ENCODE results near the gene NT5E. TPM values are rescaled to one million over a fixed set of nuclear protein-coding genes. Genes with fewer than 3 reads are reported as not detected.

NT5E gene
- total RNA-seq, 4 donors from 2014 or later, result 18.7 to 26.1 (median 23.2) TPM

- no peak overlapping the region for H3K4me3 ChIP-seq
- no peaks in the 10 kb centered on the region for H3K9me3 ChIP-seq
- peaks cover 0 to 9% of the 10 kb centered on the region in 2 donors for H3K36me3 ChIP-seq
- H3K4me1 ChIP-seq, result peaks cover 0 to 19% (median 0%) of the 10 kb centered on the region in 3 donors
- no peak for TF ChIP-seq CTCF (IDR thresholded peaks at IDR 0.05)
- TF ChIP-seq POLR2A (IDR thresholded peaks at IDR 0.05), result no peak
- TF ChIP-seq POLR2AphosphoS5 (IDR thresholded peaks at IDR 0.05), result no peak
- no peak for TF ChIP-seq EP300 (IDR thresholded peaks at IDR 0.05)
- no peak overlapping the region for H3K27ac ChIP-seq
- ATAC-seq, result no peak
- no peaks in the 10 kb centered on the region for H3K27me3 ChIP-seq
Observed at GRCh38 chr6:85468326-85468725, 18.4 kb downstream of the NT5E start.

DNA sequence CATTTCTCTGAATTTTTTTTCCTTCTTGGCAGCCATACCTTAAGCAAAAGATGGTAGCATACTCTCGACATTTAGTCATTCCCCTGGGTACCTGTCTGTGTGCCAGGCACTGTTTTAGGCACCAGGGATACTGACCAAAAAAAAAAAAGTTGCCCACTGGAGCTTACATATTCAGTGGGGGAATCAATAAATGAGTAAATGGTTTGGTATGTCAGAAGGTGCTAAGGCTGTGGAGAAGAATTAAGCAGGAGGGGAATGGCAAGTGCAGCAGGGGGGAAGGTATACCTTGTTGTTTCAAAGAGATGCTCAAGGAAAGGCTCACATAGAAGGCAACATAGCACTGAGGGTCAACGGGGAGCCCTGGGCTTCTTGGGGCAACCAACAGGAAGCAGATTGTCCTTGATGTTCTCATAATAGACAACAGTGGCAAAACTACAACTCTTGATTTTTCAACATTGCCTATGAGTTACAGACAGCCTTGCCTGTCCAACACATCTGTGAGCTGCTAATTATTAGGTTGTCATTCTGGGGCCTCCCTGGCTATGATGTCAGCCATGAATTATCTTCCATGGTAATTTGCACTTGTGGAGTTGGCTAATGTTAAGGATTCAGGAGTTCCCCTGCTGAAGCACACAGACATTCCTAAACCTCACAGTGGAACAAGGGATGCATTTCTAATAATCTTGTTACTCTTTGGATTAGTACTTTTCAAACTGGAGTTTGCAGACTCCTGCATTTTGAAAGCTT, 19.6 kb downstream of the NT5E start:
- peaks cover 0 to 14% (median 0%) of the 10 kb centered on the region in 3 donors for H3K4me1 ChIP-seq
- H3K4me3 ChIP-seq, result no peak overlapping the region
- H3K9me3 ChIP-seq, result no peaks in the 10 kb centered on the region
- no peak overlapping the region for H3K27ac ChIP-seq
- WGBS, 2 donors (ENCODE audit: low coverage in 1 of 2), result 50 to 70% methylated on average over 2 of the region's 2 CpGs
- H3K27me3 ChIP-seq, result no peaks in the 10 kb centered on the region
- ATAC-seq, result no peak
- TF ChIP-seq CTCF (IDR thresholded peaks at IDR 0.05) (no peak), EP300 (IDR thresholded peaks at IDR 0.05) (no peak), POLR2A (IDR thresholded peaks at IDR 0.05) (no peak), POLR2AphosphoS5 (IDR thresholded peaks at IDR 0.05) (no peak)
- H3K36me3 ChIP-seq, result peaks cover 0 to 9% of the 10 kb centered on the region in 2 donors

DNA sequence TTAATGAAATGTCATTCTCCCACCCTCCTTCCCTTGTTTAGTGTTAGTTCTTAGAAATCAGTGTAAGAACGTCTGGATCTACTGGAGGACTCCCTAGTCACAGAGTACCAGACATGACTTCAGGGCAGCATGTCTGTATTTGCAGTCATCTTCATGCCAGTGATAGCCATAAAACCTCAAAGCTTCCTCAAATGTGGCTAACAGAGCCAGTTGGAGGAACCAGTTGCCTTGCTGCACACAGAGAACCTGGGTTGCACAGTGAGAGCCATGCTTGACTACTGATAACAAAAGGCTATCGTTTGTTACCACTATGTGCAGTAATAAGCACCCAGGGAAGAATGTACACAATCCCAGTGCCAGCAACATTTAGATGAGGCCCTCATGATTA, 20.1 kb downstream of the NT5E start:
- H3K4me3 ChIP-seq, result no peak overlapping the region
- no peaks in the 10 kb centered on the region for H3K27me3 ChIP-seq
- no peak for ATAC-seq
- TF ChIP-seq POLR2A (IDR thresholded peaks at IDR 0.05), result no peak
- TF ChIP-seq CTCF (IDR thresholded peaks at IDR 0.05), result no peak
- no peak for TF ChIP-seq POLR2AphosphoS5 (IDR thresholded peaks at IDR 0.05)
- no peak for TF ChIP-seq EP300 (IDR thresholded peaks at IDR 0.05)
- 41% methylated on average over 2 of the region's 2 CpGs; no CpG with 5 or more reads in 1 of the 2 donors for WGBS, 2 donors (ENCODE audit: low coverage in 1 of 2)
- no peaks in the 10 kb centered on the region for H3K9me3 ChIP-seq
- peaks cover 0 to 8% (median 0%) of the 10 kb centered on the region in 3 donors for H3K4me1 ChIP-seq
- H3K36me3 ChIP-seq, result peaks cover 0 to 9% of the 10 kb centered on the region in 2 donors
- H3K27ac ChIP-seq, result no peak overlapping the region

- H3K27me3 ChIP-seq, result no peaks in the 10 kb centered on the region
- no peak for ATAC-seq
- TF ChIP-seq EP300 (IDR thresholded peaks at IDR 0.05) (no peak), CTCF (IDR thresholded peaks at IDR 0.05) (no peak), POLR2AphosphoS5 (IDR thresholded peaks at IDR 0.05) (no peak), POLR2A (IDR thresholded peaks at IDR 0.05) (no peak)
- no peak overlapping the region for H3K4me3 ChIP-seq
- H3K9me3 ChIP-seq, result peaks cover 0 to 9% (median 0%) of the 10 kb centered on the region in 3 donors
- no peak overlapping the region for H3K27ac ChIP-seq
- H3K4me1 ChIP-seq, result no peaks in the 10 kb centered on the region
- WGBS, 2 donors (ENCODE audit: low coverage in 1 of 2), result 53% methylated on average over 1 of the region's 1 CpG; no CpG with 5 or more reads in 1 of the 2 donors
- H3K36me3 ChIP-seq, result peaks cover 0 to 6% of the 10 kb centered on the region in 2 donors
Observed at GRCh38 chr6:85472744-85473143, 22.9 kb downstream of the NT5E start.

GRCh38 chr6:85473748-85474147, 23.9 kb downstream of the NT5E start:
- ATAC-seq, result no peak
- Histone ChIP-seq H3K4me1 (no peaks in the 10 kb centered on the region), H3K9me3 (peaks cover 0 to 9% (median 0%) of the 10 kb centered on the region in 3 donors), H3K27me3 (no peaks in the 10 kb centered on the region), H3K4me3 (no peak overlapping the region), H3K36me3 (peaks cover 0 to 6% of the 10 kb centered on the region in 2 donors), H3K27ac (no peak overlapping the region)
- TF ChIP-seq POLR2A (IDR thresholded peaks at IDR 0.05) (no peak), POLR2AphosphoS5 (IDR thresholded peaks at IDR 0.05) (no peak)
- WGBS, 2 donors (ENCODE audit: low coverage in 1 of 2), result 86 to 100% methylated on average over 1 of the region's 1 CpG
